GM19395 (cell line): ENCODE results near the gene SLC9A8.
"Not testable (repeated sequence)": the region's sequence is repeated elsewhere in the genome, so short reads cannot be mapped to it uniquely, and the experiment has no call there.

Source experiments
- ATAC-seq: cut with Tn5 transposase; IDR thresholded peaks from one replicate; pipeline ENCODE4 v1.9.1; 2021; ENCODE audit warnings: mild to moderate bottlenecking, moderate library complexity; ENCODE audit not compliant: unreplicated experiment

SLC9A8 gene

GRCh38 chr20:49812507-49813304 lies at the start of gene SLC9A8:
TSS of gene SLC9A8 (plus strand) at chr20:49812828. CDS start at chr20:49812923, 95 bp downstream.
- peak; percentile 89 for ATAC-seq

- no peak for ATAC-seq
Observed at GRCh38 chr20:49762940-49763766, 49.5 kb upstream of the SLC9A8 start.

- no peak for ATAC-seq
Observed at GRCh38 chr20:49765413-49765736, 47.3 kb upstream of the SLC9A8 start.

- ATAC-seq = no peak
Observed at GRCh38 chr20:49765846-49766541, 46.6 kb upstream of the SLC9A8 start.

- ATAC-seq = no peak
Observed at GRCh38 chr20:49766979-49767521, 45.6 kb upstream of the SLC9A8 start.

GRCh38 chr20:49768204-49769047 lies 44.2 kb upstream of the SLC9A8 start:
- ATAC-seq = no peak

GRCh38 chr20:49769048-49769581 lies 43.5 kb upstream of the SLC9A8 start:
- no peak for ATAC-seq

GRCh38 chr20:49770634-49771033 lies 42.0 kb upstream of the SLC9A8 start:
- ATAC-seq = no peak

- ATAC-seq = not testable (repeated sequence)
Observed at GRCh38 chr20:49774213-49774612, 38.4 kb upstream of the SLC9A8 start.

- ATAC-seq = no peak
Observed at GRCh38 chr20:49775229-49775693, 37.4 kb upstream of the SLC9A8 start.

GRCh38 chr20:49779972-49780371 lies 32.7 kb upstream of the SLC9A8 start:
- ATAC-seq = no peak

- ATAC-seq = no peak
Observed at GRCh38 chr20:49781676-49782075, 31.0 kb upstream of the SLC9A8 start.

- ATAC-seq = not testable (repeated sequence)
Observed at GRCh38 chr20:49782439-49782838, 30.2 kb upstream of the SLC9A8 start.

GRCh38 chr20:49783021-49783995 lies 29.3 kb upstream of the SLC9A8 start:
- ATAC-seq = not testable (repeated sequence)

GRCh38 chr20:49784291-49784690 lies 28.3 kb upstream of the SLC9A8 start:
- no peak for ATAC-seq

GRCh38 chr20:49785149-49785851 lies 27.3 kb upstream of the SLC9A8 start:
- peak; percentile 29 for ATAC-seq

- ATAC-seq = peak; percentile 94
Observed at GRCh38 chr20:49785852-49786175, 26.8 kb upstream of the SLC9A8 start.

GRCh38 chr20:49786196-49786595 lies 26.4 kb upstream of the SLC9A8 start:
- ATAC-seq = no peak
